Measurements from ENCODE around the gene DNPEP. TPM values are rescaled to one million over a fixed set of nuclear protein-coding genes. Genes with fewer than 3 reads are reported as not detected.

DNPEP gene
- total RNA-seq, 1 experiment from 2014 or later, result 69.2 TPM

- no peak for DNase-seq (ENCODE audit: low spot score)
- peaks cover 6% of the 10 kb centered on the region for H3K4me1 ChIP-seq (ENCODE audit: insufficient read depth, low read length, poor library complexity, severe bottlenecking)
- no peak overlapping the region for H3K27ac ChIP-seq (ENCODE audit: low read depth, low read length, poor library complexity, severe bottlenecking)
- ChIA-PET POLR2A (ENCODE audit: low non-redundant PET) (no interaction called here), CTCF (no interaction called here)
- BruUV-seq (replicated peaks), result no TSS peak
- no peak for TF ChIP-seq CTCF (conservative IDR thresholded peaks at IDR 0.05; ENCODE audit: low read depth, low read length)
- TF ChIP-seq EZH2 (IDR thresholded peaks at IDR 0.05; ENCODE audit: borderline replicate concordance, low read depth, low read length, poor library complexity, severe bottlenecking), result no peak
- H3K27me3 ChIP-seq (replicated peaks; ENCODE audit: insufficient read depth, low read depth, low read length, poor library complexity), result no peaks in the 10 kb centered on the region
- intact Hi-C loops (cut with micrococcal nuclease; ENCODE audit: unreplicated experiment), result loop anchor here (5.0 kb wide), 1 partner anchor 242 kb away; no protein-coding TSS in a partner anchor
- no peaks in the 10 kb centered on the region for H3K36me3 ChIP-seq (ENCODE audit: insufficient read depth, low read length, poor library complexity, severe bottlenecking)
- H3K9me3 ChIP-seq (ENCODE audit: low read depth, low read length, poor library complexity, severe bottlenecking), result no peaks in the 10 kb centered on the region
- no peak overlapping the region for H3K4me3 ChIP-seq (ENCODE audit: low read depth, low read length, poor library complexity, severe bottlenecking)
Measured at GRCh38 chr2:219400562-219400961, 12.8 kb upstream of the DNPEP start.

- POLR2A ChIA-PET (ENCODE audit: low non-redundant PET), result no interaction called here
- Histone ChIP-seq H3K27me3 (replicated peaks; ENCODE audit: insufficient read depth, low read depth, low read length, poor library complexity) (no peaks in the 10 kb centered on the region), H3K4me1 (ENCODE audit: insufficient read depth, low read length, poor library complexity, severe bottlenecking) (peaks cover 6% of the 10 kb centered on the region), H3K27ac (ENCODE audit: low read depth, low read length, poor library complexity, severe bottlenecking) (no peak overlapping the region), H3K4me3 (ENCODE audit: low read depth, low read length, poor library complexity, severe bottlenecking) (no peak overlapping the region), H3K36me3 (ENCODE audit: insufficient read depth, low read length, poor library complexity, severe bottlenecking) (no peaks in the 10 kb centered on the region), H3K9me3 (ENCODE audit: low read depth, low read length, poor library complexity, severe bottlenecking) (no peaks in the 10 kb centered on the region)
- intact Hi-C loops (cut with micrococcal nuclease; ENCODE audit: unreplicated experiment), result loop anchor here (5.0 kb wide), 1 partner anchor 242 kb away; no protein-coding TSS in a partner anchor
- CTCF ChIA-PET, result no interaction called here
- TF ChIP-seq EZH2 (IDR thresholded peaks at IDR 0.05; ENCODE audit: borderline replicate concordance, low read depth, low read length, poor library complexity, severe bottlenecking) (no peak), CTCF (conservative IDR thresholded peaks at IDR 0.05; ENCODE audit: low read depth, low read length) (no peak)
- BruUV-seq (replicated peaks), result no TSS peak
- DNase-seq (ENCODE audit: low spot score), result no peak
Measured at GRCh38 chr2:219399716-219400478, 12.2 kb upstream of the DNPEP start.

GRCh38 chr2:219398721-219399363 is 11.1 kb upstream of the DNPEP start:
- no peak for TF ChIP-seq CTCF (conservative IDR thresholded peaks at IDR 0.05; ENCODE audit: low read depth, low read length)
- no peak for TF ChIP-seq EZH2 (IDR thresholded peaks at IDR 0.05; ENCODE audit: borderline replicate concordance, low read depth, low read length, poor library complexity, severe bottlenecking)
- CTCF ChIA-PET, result interaction anchor here (0.9 kb wide), 1 partner anchor 131 kb away, joined by 3 read pairs; no protein-coding TSS in a partner anchor
- Histone ChIP-seq H3K9me3 (ENCODE audit: low read depth, low read length, poor library complexity, severe bottlenecking) (no peaks in the 10 kb centered on the region), H3K27me3 (replicated peaks; ENCODE audit: insufficient read depth, low read depth, low read length, poor library complexity) (no peaks in the 10 kb centered on the region), H3K36me3 (ENCODE audit: insufficient read depth, low read length, poor library complexity, severe bottlenecking) (no peaks in the 10 kb centered on the region), H3K4me3 (ENCODE audit: low read depth, low read length, poor library complexity, severe bottlenecking) (no peak overlapping the region), H3K27ac (ENCODE audit: low read depth, low read length, poor library complexity, severe bottlenecking) (no peak overlapping the region), H3K4me1 (ENCODE audit: insufficient read depth, low read length, poor library complexity, severe bottlenecking) (peaks cover 6% of the 10 kb centered on the region)
- intact Hi-C loops (cut with micrococcal nuclease; ENCODE audit: unreplicated experiment), result no loop called here
- DNase-seq (ENCODE audit: low spot score), result no peak
- POLR2A ChIA-PET (ENCODE audit: low non-redundant PET), result no interaction called here
- no TSS peak for BruUV-seq (replicated peaks)

All from A673 (cell line).